Mononuclear cell (primary cell): ENCODE data around the gene GSTO2. TPM values are rescaled to one million over a fixed set of nuclear protein-coding genes. Genes with fewer than 3 reads are reported as not detected.
"Not testable (repeated sequence)": the region's sequence is repeated elsewhere in the genome, so short reads cannot be mapped to it uniquely, and the experiment has no call there.

Source experiments
- H3K27me3 ChIP-seq: 2 replicates; pipeline ENCODE4 v1.6.0; 2011; ENCODE audit warnings: low read length, control low read depth; ENCODE audit not compliant: insufficient read depth
- H3K4me1 ChIP-seq: 2 replicates; pipeline ENCODE4 v1.5.1; 2011; ENCODE audit warnings: mild to moderate bottlenecking, low read length, control low read depth; ENCODE audit not compliant: insufficient read depth
- H3K4me3 ChIP-seq: 2 replicates; pipeline ENCODE4 v1.5.1; 2011; ENCODE audit warnings: mild to moderate bottlenecking, low read length, moderate library complexity
- H3K9me3 ChIP-seq: 2 replicates; pipeline ENCODE4 v1.5.1; 2011; ENCODE audit warnings: low read depth, mild to moderate bottlenecking, control low read depth, low read length
- total RNA-seq: library from RNA; depleted of rRNA; stranded (reverse); fragments of >200 nt; gene quantifications from one replicate; pipeline ENCODE4 v1.2.3, GENCODE V29; 2012

GSTO2 gene
- total RNA-seq, 1 donor = 0.84 TPM

DNA sequence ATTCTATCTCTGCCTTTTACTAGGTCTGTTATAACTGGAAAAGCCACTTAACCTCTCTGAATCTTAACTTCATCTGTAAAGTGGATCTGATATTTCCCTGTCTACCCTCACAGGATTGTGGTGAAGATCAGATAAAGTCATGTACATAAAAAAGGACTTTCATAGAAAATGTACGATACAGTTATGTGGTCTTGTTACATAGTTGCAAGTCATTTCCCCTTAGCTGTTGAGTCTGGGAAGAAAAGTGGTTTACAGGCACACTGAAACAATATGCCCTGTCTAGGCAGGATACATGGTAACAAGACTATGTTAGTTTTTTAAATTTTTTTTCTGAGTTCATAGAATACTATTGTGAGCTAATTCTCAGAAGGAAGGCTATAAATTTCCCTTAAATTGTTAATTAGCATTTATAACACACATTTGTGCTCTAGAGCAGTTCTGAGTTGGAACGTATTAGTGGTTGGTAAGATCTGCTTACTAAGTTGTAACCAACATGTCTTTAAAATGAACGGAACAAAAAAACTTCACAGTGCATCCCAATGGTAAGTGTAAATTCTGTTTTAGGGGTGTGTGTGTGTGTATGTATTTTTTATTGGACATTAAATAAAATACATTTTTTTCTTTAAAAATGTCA is 21.4 kb upstream of the GSTO2 start:
- H3K4me3 ChIP-seq = no peak overlapping the region
- H3K4me1 ChIP-seq = peaks cover 18% of the 10 kb centered on the region
- no peaks in the 10 kb centered on the region for H3K27me3 ChIP-seq
- H3K9me3 ChIP-seq = no peaks in the 10 kb centered on the region

DNA sequence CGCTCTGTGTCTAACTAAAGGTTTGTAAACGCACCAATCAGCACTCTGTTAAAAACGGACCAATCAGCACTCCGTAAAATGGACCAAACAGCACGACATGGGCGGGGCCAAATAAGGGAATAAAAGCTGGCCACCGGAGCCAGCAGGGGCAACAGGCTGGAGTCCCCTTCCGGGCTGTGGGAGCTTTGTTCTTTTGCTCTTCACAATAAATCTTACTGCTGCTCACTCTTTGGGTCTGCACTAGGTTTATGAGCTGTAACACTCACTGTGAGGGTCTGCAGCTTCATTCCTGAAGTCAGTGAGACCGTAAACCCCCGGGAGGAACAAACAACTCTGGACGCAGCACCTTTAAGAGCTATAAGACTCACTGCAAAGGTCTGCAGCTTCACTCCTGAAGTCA is 20.1 kb upstream of the GSTO2 start:
- peaks cover 28% of the 10 kb centered on the region for H3K4me1 ChIP-seq
- not testable (repeated sequence) for H3K4me3 ChIP-seq, H3K9me3 ChIP-seq, H3K27me3 ChIP-seq

DNA sequence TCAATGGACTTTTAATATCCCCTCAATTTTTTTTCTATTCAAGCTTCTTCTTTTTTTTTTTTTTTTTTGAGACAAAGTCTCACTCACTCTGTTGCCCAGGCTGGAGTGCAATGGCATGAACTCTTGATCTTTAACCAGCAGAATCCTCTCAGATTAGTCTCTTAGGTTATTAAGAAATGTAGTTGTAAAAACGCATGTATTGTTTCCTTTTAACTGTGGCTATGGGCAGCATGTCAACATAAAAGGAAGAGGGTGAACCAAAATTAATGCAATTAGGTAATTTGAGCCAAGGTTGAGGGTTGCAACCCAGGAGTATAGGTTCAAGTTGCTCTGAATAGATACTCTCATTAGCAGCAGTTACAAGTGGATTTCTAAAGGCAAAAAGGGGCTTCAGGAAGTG is 18.6 kb upstream of the GSTO2 start:
- Histone ChIP-seq H3K9me3 (no peaks in the 10 kb centered on the region), H3K4me3 (no peak overlapping the region), H3K4me1 (peaks cover 34% of the 10 kb centered on the region), H3K27me3 (no peaks in the 10 kb centered on the region)

DNA sequence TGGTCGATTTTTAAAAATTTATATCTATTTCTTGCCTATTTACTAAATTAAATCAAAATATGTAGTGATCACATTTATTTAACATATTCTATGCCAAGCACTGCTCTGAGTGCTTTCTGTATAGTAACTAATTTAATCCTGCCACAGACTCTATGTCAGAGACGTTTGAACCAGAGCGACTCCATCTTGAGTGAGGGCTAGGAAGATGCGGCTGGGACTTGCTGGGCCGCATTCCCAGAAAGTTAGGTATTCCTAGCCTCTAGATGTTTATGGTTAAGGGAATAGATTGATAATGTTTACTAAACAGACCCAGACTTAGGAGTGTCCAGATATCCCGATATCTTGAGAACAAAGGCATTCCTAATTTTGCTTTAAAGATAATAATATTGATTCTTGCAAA is 17.5 kb upstream of the GSTO2 start:
- peaks cover 33% of the 10 kb centered on the region for H3K4me1 ChIP-seq
- H3K4me3 ChIP-seq = no peak overlapping the region
- no peaks in the 10 kb centered on the region for H3K9me3 ChIP-seq
- no peaks in the 10 kb centered on the region for H3K27me3 ChIP-seq

DNA sequence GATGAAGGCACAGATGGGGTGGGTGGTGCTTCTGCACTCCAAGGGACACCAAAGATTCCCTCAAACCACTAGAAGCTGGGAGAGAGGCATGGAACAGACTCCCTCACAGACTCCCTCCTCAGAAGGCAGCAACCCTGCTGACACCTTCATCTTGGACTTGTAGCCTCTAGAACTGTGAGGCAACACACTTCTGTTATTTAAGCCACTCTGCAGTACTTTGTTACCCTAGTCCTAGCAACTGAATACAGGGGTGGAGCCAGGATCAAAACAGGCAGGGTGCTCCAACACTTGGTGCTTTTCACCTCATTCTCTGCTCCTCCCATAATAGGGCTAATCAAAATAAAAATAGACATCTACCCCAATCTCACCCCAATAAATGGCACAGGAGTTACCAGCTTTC is 16.6 kb upstream of the GSTO2 start:
- no peak overlapping the region for H3K4me3 ChIP-seq
- H3K27me3 ChIP-seq = no peaks in the 10 kb centered on the region
- H3K9me3 ChIP-seq = no peaks in the 10 kb centered on the region
- peaks cover 36% of the 10 kb centered on the region for H3K4me1 ChIP-seq

DNA sequence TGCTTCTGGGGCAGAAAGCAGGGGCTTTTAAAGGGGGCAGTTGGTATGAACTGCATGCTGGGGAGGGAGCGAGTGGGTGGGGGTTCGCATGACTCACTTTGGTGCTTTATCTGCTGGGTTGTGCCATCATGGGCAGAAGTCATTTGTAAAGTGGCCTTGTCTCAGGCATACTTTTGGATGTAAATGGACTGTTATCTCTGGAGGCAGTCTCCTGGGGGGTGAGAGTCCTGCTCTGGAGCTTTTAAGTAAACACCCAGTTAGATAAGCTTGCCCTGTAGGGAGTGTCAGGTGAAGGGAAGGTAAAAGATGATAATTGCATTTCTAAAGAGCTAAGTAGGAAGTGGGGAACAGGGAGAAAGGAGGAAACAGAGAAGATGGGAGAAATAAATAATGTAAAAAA is 15.9 kb upstream of the GSTO2 start:
- no peaks in the 10 kb centered on the region for H3K9me3 ChIP-seq
- no peak overlapping the region for H3K4me3 ChIP-seq
- H3K27me3 ChIP-seq = no peaks in the 10 kb centered on the region
- peaks cover 36% of the 10 kb centered on the region for H3K4me1 ChIP-seq

DNA sequence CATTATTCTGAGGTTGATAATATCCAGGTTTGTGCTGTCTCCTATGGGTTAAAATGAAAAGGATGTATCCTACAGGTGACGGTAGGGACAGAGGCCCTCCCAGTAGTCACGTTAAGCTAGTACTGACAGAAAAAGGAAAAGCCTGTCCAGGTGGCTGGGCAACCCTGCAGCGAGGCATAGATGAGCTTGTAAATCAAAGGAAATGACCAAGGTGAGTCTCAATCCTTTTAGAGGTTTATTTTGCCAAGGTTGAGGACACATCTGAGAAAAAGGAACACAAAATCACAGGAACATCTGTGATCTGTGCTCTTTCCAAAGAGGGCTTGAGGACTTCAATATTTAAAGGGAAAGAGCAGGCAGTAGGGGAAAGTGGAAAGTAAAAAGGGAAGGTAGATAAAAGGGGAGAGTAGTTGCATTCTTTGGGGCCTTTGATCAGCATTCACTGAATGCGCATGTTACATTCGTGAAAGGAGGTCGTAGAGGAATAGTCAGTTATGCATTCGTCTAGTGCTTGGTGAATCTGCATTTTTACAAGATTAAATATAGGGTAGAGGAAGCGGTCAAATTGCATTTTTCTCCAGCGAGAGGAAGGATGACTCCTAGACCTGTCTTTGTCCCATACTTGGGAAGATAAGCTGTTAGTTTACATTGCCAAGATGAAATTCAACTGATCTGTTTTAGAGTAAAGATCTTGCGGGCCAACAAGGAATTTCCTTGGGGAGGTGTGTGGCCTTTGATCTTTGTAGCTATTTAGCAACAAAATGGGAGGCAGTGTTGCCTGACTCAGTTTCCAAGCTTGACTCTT is 15.2 kb upstream of the GSTO2 start:
- Histone ChIP-seq H3K27me3 (no peaks in the 10 kb centered on the region), H3K9me3 (no peaks in the 10 kb centered on the region), H3K4me3 (peak overlapping the region; percentile 90), H3K4me1 (peaks cover 43% of the 10 kb centered on the region)

DNA sequence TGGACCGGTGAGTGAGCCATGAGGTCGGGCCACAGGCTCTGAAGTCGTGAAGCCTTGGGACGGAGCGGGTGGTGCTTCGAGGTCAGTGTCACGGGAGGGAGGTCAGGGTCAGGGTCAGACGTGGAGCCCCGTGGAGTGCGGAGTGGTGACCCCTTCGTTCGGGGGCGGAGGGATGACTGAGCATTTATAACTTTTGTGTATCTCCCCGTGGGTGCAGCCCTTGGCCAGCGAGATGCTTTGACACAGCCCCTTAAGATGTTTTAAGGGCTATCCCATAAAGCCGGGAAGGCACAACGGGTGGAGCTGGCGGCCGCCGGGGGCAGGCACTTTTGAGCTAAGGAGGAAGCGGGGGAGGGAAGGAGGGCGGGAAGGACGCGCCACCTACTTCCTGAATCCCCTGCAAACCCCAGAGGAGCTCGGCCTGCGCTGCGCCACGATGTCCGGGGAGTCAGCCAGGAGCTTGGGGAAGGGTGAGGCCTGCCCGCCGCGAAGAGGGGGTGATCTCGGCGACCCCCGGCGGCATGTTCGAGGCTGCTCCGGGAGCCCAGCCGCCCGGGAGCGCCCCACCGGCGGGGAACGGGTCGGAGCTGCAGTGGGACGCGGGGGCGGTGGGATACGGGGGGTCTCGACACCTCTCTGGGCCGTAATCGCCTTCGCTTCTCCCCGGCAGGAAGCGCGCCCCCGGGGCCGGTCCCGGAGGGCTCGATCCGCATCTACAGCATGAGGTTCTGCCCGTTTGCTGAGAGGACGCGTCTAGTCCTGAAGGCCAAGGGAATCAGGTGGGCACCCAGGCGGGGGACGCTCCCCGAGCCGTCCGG is 14.3 kb upstream of the GSTO2 start, which contains the start of gene GSTO1:
Gene GSTO1, plus strand, starts transcription at position 400 of the 818 bp plus-strand sequence. Its CDS starts 37 bp downstream, at position 437.
- Histone ChIP-seq H3K4me1 (peaks cover 49% of the 10 kb centered on the region), H3K27me3 (no peaks in the 10 kb centered on the region), H3K4me3 (peak within 1 kb of the TSS; percentile 90), H3K9me3 (no peaks in the 10 kb centered on the region)

DNA sequence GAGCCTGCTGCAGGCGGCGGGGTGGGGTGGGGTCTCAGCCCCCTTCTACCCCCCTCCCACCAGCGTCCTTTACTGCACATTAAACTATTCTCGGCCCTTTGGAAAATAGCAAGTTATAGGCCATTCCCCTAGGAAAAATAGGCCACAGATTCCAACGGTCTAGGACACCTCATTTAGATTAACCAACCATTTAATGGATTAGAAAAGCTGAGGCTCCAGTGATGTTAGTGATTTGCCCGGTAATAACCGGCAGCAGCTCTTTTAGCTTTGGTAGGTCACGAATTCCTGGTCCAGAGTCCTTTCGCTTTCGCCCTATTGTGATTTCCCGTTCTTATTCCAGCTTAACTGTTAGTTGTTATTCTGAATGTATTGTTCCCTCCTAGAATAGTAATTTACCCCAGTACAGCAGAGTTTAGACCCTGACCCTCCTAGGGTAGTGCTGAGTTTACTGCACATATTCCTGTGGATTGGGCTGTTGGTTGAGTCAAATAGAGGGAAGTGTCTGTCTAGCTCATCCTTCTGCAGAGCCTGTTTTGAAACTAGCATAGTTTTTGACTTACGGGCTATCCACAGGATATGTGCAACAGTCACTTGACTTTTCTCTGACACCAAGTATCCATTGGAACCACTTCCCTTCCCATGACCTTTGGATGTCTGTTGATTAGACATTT is 13.5 kb upstream of the GSTO2 start:
- no peaks in the 10 kb centered on the region for H3K9me3 ChIP-seq
- no peaks in the 10 kb centered on the region for H3K27me3 ChIP-seq
- H3K4me1 ChIP-seq = peaks cover 56% of the 10 kb centered on the region
- H3K4me3 ChIP-seq = peak overlapping the region; percentile 90

DNA sequence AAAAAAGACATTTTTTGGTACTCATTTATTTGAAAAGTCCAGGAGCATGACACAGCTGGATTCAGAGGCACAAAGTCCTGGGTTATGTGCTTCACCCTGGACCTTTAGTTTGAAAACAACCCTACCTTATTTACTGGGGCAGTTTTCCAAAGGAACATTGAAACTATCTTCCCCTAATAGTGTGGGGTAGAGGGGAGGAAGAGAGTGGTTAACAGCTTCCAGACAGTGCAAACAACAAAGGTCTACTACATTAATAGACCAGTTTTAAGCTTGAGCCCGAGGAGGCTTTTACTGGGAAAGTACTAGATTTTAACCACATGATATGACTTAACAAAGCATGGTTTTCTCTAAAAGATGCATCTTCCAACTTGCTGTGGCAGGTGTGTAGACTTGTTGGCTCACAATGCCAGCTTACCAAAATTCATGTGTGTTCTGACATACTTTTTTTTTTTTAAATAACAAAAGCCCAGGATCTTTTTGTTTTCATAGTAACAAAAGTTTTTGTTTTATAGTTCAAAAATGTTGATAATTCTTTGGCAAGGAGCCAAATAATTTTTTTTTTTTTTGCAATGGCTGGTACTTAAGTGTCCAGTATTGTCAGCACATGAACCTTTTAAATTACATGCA is 12.5 kb upstream of the GSTO2 start:
- no peaks in the 10 kb centered on the region for H3K9me3 ChIP-seq
- peak overlapping the region; percentile 90 for H3K4me3 ChIP-seq
- H3K27me3 ChIP-seq = no peaks in the 10 kb centered on the region
- peaks cover 63% of the 10 kb centered on the region for H3K4me1 ChIP-seq

DNA sequence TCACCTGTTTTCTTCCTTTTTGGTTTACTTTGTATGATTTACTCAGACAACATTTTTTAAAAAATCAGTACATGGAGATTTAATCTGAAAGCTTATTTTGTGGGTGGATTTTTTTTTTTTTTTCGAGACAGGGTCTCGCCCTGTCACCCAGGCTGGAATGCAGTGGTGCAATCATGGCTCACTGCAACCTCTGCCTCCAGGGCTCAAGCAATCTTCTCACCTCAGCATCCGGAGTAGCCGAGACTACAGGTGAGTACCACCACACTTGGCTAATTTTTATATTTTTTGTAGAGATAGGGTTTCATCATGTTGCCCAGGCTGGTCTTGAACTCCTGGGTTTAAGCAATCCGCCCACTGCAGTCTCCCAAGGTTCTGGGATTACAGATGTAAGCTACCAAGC is 11.7 kb upstream of the GSTO2 start:
- H3K4me3 ChIP-seq = no peak overlapping the region
- H3K27me3 ChIP-seq = no peaks in the 10 kb centered on the region
- no peaks in the 10 kb centered on the region for H3K9me3 ChIP-seq
- H3K4me1 ChIP-seq = peaks cover 63% of the 10 kb centered on the region

DNA sequence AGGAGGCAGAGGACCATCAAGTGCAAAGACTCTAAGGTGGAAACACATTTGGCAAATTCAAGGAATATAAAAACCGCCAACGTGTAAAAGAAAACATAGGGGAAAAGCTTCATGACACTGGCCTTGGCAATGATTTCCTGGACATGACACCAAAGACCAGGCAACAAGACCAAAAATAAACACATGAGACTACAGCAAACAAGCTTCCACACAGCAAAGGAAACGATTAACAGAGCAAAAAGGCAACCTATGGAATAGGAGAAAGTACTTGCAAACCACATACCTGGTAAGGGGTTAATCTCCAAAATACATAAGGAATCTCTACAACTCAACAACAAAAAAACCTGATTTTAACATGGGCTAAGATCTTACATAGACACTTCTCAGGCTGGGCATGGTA is 10.8 kb upstream of the GSTO2 start:
- peaks cover 61% of the 10 kb centered on the region for H3K4me1 ChIP-seq
- H3K4me3 ChIP-seq = no peak overlapping the region
- no peaks in the 10 kb centered on the region for H3K9me3 ChIP-seq
- H3K27me3 ChIP-seq = no peaks in the 10 kb centered on the region

DNA sequence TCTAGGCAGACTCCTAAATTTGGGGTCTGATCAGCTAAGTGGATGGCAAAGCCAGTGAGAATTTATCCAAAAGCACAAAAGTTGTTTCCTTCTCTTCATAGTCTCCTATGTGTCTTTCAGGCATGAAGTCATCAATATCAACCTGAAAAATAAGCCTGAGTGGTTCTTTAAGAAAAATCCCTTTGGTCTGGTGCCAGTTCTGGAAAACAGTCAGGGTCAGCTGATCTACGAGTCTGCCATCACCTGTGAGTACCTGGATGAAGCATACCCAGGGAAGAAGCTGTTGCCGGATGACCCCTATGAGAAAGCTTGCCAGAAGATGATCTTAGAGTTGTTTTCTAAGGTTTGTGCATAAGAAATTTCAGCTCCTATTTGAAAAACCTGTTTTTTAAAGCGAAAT is 9.5 kb upstream of the GSTO2 start:
- peaks cover 48% of the 10 kb centered on the region for H3K4me1 ChIP-seq
- H3K9me3 ChIP-seq = no peaks in the 10 kb centered on the region
- no peak overlapping the region for H3K4me3 ChIP-seq
- no peaks in the 10 kb centered on the region for H3K27me3 ChIP-seq

DNA sequence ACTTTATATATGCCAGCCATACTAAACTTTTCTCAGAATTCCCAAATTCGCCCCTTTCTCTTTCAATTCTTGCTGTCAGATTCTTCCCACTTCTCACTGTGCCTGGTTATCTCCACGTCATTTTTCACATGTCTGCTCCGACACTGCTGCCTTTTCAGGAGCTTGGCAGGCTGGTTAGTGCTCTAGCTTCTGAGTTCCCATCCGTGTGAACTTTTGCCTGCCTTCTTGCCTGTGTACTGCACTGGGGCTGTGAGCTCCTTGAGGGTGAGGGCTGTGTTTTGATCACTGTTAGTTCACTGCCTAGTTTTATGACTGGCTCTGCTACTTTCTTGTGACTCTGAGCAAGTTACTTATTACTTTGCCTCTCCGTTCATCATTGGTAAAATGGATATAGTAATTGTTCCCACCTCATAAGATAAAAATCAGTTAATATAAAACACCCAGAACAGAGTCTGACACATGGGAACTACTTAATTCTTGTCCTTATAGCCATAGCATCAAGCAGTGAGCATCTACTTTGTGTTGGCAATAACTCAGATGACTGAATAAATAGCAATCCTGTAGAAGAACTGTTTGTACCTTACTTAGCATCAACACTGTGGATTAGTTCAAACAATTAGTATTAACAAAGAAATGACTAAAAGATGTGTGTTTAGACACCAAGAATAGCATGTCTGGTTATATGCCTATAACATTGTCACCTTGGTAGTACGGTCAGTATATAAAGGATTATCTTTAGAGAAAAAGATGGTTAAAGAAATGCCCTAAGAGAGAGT is 8.8 kb upstream of the GSTO2 start:
- Histone ChIP-seq H3K4me1 (peaks cover 48% of the 10 kb centered on the region), H3K27me3 (no peaks in the 10 kb centered on the region)

More for the DNA sequence above, 8.8 kb upstream of the GSTO2 start:
- H3K4me3 ChIP-seq = no peak overlapping the region
- H3K9me3 ChIP-seq = no peaks in the 10 kb centered on the region
